Keratinocyte (primary cell): Measurements from ENCODE around the gene MALL.
"Not testable (repeated sequence)": the region's sequence is repeated elsewhere in the genome, so short reads cannot be mapped to it uniquely, and the experiment has no call there.

Experiments
- EZH2 ChIP-seq: IDR thresholded peaks from one replicate; pipeline ENCODE4 v1.6.1; 2012; ENCODE audit warnings: inconsistent platforms, mild to moderate bottlenecking, low read length, moderate library complexity
- TF ChIP-seq, protein P1 (sequence below), 3 experiments: IDR thresholded peaks in 1 of 3; conservative IDR thresholded peaks in 1 of 3; optimal IDR thresholded peaks in 1 of 3; 2 replicates in 2 of 3; 3 replicates in 1 of 3; pipeline versions ENCODE3 to v1.5.1; 2011; ENCODE audit warnings: low read length in 3 of 3, mild to moderate bottlenecking in 3 of 3, moderate library complexity in 2 of 3, control low read depth in 1 of 3, inconsistent platforms in 1 of 3; ENCODE audit not compliant: insufficient read depth in 2 of 3; ENCODE audit errors: extremely low read depth in 1 of 3

DNA sequence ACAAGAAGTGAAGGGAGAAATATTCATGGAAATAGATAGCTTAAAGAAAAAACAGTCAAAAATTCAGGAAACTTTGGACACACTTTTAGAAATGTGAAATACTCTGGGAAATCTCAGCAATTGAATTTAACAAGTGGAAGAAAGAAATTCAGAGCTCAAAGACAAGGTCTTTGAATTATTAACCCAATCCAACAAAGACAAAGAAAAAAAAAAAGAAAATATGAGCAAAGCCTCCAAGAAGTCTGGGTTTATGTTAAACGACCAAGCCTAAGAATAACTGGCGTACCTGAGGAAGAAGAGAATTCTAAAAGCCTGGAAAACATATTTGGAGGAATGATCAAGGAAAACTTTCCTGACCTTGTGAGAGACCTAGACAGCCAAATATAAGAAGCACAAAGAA is 7.3 kb downstream of the MALL start:
- TF ChIP-seq, protein P1, sequence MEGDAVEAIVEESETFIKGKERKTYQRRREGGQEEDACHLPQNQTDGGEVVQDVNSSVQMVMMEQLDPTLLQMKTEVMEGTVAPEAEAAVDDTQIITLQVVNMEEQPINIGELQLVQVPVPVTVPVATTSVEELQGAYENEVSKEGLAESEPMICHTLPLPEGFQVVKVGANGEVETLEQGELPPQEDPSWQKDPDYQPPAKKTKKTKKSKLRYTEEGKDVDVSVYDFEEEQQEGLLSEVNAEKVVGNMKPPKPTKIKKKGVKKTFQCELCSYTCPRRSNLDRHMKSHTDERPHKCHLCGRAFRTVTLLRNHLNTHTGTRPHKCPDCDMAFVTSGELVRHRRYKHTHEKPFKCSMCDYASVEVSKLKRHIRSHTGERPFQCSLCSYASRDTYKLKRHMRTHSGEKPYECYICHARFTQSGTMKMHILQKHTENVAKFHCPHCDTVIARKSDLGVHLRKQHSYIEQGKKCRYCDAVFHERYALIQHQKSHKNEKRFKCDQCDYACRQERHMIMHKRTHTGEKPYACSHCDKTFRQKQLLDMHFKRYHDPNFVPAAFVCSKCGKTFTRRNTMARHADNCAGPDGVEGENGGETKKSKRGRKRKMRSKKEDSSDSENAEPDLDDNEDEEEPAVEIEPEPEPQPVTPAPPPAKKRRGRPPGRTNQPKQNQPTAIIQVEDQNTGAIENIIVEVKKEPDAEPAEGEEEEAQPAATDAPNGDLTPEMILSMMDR (optimal IDR thresholded peaks at IDR 0.05 in 1 of 3, IDR thresholded peaks at IDR 0.05 in 1 of 3, conservative IDR thresholded peaks at IDR 0.05 in 1 of 3; ENCODE audit: extremely low read depth in 1 of 3, insufficient read depth in 2 of 3, low read length in 3 of 3) = not testable (repeated sequence)
- not testable (repeated sequence) for TF ChIP-seq EZH2
